ENCODE results near the gene TRIO. TPM values are rescaled to one million over a fixed set of nuclear protein-coding genes. Genes with fewer than 3 reads are reported as not detected.

Gene TRIO
- polyA plus RNA-seq, 3 donors = 1.7 to 45.8 (median 2.1) TPM

DNA sequence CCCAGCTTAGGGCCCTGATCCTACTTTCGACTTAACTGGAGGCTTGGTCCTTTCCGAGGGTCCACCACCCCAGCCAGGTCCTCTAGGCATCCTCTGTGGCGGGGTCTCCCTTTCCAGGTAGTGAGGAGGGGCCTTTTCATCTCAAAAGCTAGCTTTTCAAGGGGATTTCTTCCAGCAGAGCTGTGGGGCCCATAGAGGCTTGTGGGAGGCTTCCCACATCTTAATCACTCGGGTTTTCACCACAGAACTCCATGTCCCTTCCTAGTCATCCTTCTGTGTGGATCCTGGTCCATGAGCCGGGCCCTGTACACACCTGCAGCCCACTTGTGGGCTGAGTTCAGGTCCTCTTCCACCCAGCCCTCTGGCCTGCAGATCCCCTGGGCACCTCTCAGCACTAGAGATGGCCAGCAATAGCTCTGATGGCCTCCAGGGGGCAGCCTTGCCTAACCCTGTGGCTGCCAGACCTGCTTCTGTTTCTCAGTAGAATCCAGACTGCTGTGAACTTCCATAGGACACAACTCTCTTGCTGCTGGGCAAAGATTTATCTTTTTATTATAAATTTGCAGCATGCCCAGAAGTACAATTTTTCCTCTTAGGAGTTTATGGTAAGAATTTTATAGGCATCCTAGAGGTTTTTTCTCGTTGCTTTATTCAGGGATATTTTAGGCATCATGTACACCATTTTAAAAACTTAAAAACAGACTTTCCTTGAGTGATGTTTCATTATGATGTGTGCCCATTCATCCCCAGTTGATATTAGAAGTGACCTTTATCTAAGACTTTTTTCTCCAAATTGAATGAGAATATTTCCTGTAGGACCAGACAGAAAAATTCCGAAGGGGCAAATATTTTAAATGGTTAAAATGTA lies 208.9 kb downstream of the TRIO start:
- intact Hi-C loops (cut with micrococcal nuclease) = loop anchor here (2.0 to 10.0 kb wide), 3 partner anchors 295 to 663 kb away; no protein-coding TSS in a partner anchor

More for the DNA sequence above, 208.9 kb downstream of the TRIO start:
- Mint-ChIP-seq H3K9me3 (no peaks in the 10 kb centered on the region), H3K27me3 (ENCODE audit: low read depth in 3 of 3) (peaks cover 0 to 1% (median 0%) of the 10 kb centered on the region in 3 donors), H3K36me3 (peaks cover 23 to 27% of the 10 kb centered on the region in 2 donors), H3K4me3 (peak overlapping the region in 1 of 2 donors; percentile 74), H3K4me1 (peaks cover 44% of the 10 kb centered on the region), H3K27ac (peak overlapping the region in 5 of 7 donors; percentile 45 to 83 (median 55))
- H3K4me1 ChIP-seq (ENCODE audit: control insufficient read depth in 1 of 2, insufficient read depth in 2 of 2, low read length in 2 of 2) = peaks cover 33 to 43% of the 10 kb centered on the region in 2 donors
- WGBS (ENCODE audit: insufficient coverage) = 90% methylated on average over 2 of the region's 7 CpGs
- no peaks in the 10 kb centered on the region for H3K27me3 ChIP-seq (ENCODE audit: control insufficient read depth in 2 of 2, insufficient read depth in 2 of 2, low read length in 2 of 2)
- no peak overlapping the region for H3K9ac ChIP-seq (ENCODE audit: insufficient read depth, low read length, poor library complexity, severe bottlenecking)
- H4K20me1 ChIP-seq (ENCODE audit: insufficient read depth, low read length) = no peaks in the 10 kb centered on the region
- DNase-seq = peak; percentile 64 to 80 (median 69)
- peak overlapping the region in 1 of 3 experiments; percentile 54 for H3K4me3 ChIP-seq (replicated peaks in 1 of 3; ENCODE audit: low read depth in 2 of 3, low read length in 3 of 3)
- peaks cover 18% of the 10 kb centered on the region for H3K79me2 ChIP-seq (ENCODE audit: insufficient read depth, low read length)
- peak overlapping the region; percentile 59 for H3K4me2 ChIP-seq (replicated peaks; ENCODE audit: extremely low read depth, low read length, poor library complexity, severe bottlenecking)
- TF ChIP-seq, protein P1, sequence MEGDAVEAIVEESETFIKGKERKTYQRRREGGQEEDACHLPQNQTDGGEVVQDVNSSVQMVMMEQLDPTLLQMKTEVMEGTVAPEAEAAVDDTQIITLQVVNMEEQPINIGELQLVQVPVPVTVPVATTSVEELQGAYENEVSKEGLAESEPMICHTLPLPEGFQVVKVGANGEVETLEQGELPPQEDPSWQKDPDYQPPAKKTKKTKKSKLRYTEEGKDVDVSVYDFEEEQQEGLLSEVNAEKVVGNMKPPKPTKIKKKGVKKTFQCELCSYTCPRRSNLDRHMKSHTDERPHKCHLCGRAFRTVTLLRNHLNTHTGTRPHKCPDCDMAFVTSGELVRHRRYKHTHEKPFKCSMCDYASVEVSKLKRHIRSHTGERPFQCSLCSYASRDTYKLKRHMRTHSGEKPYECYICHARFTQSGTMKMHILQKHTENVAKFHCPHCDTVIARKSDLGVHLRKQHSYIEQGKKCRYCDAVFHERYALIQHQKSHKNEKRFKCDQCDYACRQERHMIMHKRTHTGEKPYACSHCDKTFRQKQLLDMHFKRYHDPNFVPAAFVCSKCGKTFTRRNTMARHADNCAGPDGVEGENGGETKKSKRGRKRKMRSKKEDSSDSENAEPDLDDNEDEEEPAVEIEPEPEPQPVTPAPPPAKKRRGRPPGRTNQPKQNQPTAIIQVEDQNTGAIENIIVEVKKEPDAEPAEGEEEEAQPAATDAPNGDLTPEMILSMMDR (IDR thresholded peaks at IDR 0.05) = peak; percentile 98
- peaks cover 0 to 23% of the 10 kb centered on the region in 2 donors for H3K36me3 ChIP-seq (replicated peaks in 1 of 2; ENCODE audit: control insufficient read depth in 1 of 2, insufficient read depth in 2 of 2, low read length in 2 of 2)
- no peaks in the 10 kb centered on the region for H3K9me3 ChIP-seq (replicated peaks in 1 of 2; ENCODE audit: control insufficient read depth in 1 of 2, insufficient read depth in 1 of 2, low read length in 2 of 2)
- H2AFZ ChIP-seq (ENCODE audit: insufficient read depth, low read depth, low read length, poor library complexity, severe bottlenecking) = no peak overlapping the region
- peak overlapping the region; percentile 3 to 47 for H3K27ac ChIP-seq (ENCODE audit: low read depth in 1 of 2, low read length in 2 of 2)

All from CD14-positive monocyte (primary cell).